Panc1 (cell line): Measurements from ENCODE around the gene WFIKKN1. TPM values are rescaled to one million over a fixed set of nuclear protein-coding genes. Genes with fewer than 3 reads are reported as not detected.

Experiments
- ATAC-seq: fragments of 200-7000 bp; cut with Tn5 transposase; 2 replicates; pipeline ENCODE4 v1.9.1; 2020; ENCODE audit warnings: mild to moderate bottlenecking, moderate library complexity
- BruUV-seq: library from RNA; stranded (reverse); fragments of 400-500 nt; replicated peaks from 2 replicates; lab custom pipeline; 2021; lab: Mats Ljungman, UMichigan
- CTCF ChIA-PET: fragments of 300-600 bp; sonication (Branson Sonifier 250); formaldehyde crosslinking; loops from one replicate; lab custom pipeline; 2022; ENCODE audit warnings: antibody characterized with exemption; lab: Charles Lee
- POLR2A ChIA-PET: fragments of 300-600 bp; sonication (Branson Sonifier 250); formaldehyde crosslinking; loops from one replicate; lab custom pipeline; 2022; ENCODE audit warnings: antibody characterized with exemption; lab: Charles Lee
- DNase-seq: peaks from one replicate; pipeline ENCODE4 v3.0.0-alpha.2; 2010; ENCODE audit warnings: low read depth, low spot score
- H3K27ac ChIP-seq: 2 replicates; pipeline ENCODE4 v1.5.1; 2011; ENCODE audit warnings: mild to moderate bottlenecking, low read length, inconsistent platforms
- H3K27me3 ChIP-seq: fragments of 200-500 bp; sonication (Bioruptor generic); 2 replicates; pipeline ENCODE4 v1.6.0; 2014; ENCODE audit warnings: low read length, inconsistent platforms; ENCODE audit not compliant: control insufficient read depth, insufficient read depth
- H3K36me3 ChIP-seq: fragments of 200-500 bp; sonication (Bioruptor generic); 2 replicates; pipeline ENCODE4 v1.5.1; 2014; ENCODE audit warnings: inconsistent platforms, mild to moderate bottlenecking, low read length, moderate library complexity; ENCODE audit not compliant: control insufficient read depth, insufficient read depth
- H3K4me1 ChIP-seq: 2 replicates; pipeline ENCODE4 v1.5.1; 2011; ENCODE audit warnings: inconsistent platforms, mild to moderate bottlenecking, low read length, moderate library complexity; ENCODE audit not compliant: control insufficient read depth, insufficient read depth
- H3K4me3 ChIP-seq, 2 experiments: 2 replicates each; pipeline ENCODE4 v1.5.1; 2011 to 2012; ENCODE audit warnings: low read depth in 2 of 2, low read length in 2 of 2, mild to moderate bottlenecking in 2 of 2, inconsistent platforms in 1 of 2, moderate library complexity in 1 of 2
- H3K9me3 ChIP-seq: fragments of 200-500 bp; sonication (Bioruptor generic); 2 replicates; pipeline ENCODE4 v1.5.1; 2014; ENCODE audit warnings: low read depth, mild to moderate bottlenecking, inconsistent platforms, low read length, moderate library complexity; ENCODE audit not compliant: control insufficient read depth, insufficient read depth
- POLR2AphosphoS5 ChIP-seq: IDR thresholded peaks from 2 replicates; pipeline ENCODE4 v1.6.1; 2012; ENCODE audit warnings: mild to moderate bottlenecking, low read depth, low read length, moderate library complexity
- SIN3A ChIP-seq: IDR thresholded peaks from 2 replicates; pipeline ENCODE4 v1.6.1; 2012; ENCODE audit warnings: low read depth, mild to moderate bottlenecking, low read length, moderate library complexity, borderline replicate concordance; ENCODE audit not compliant: insufficient read depth
- TCF7L2 ChIP-seq: IDR thresholded peaks from 2 replicates; pipeline ENCODE4 v1.6.1; 2011; ENCODE audit warnings: mild to moderate bottlenecking, low read depth, low read length, inconsistent platforms
- in situ Hi-C: cut with HindIII; loops from 2 replicates; pipeline ENCODE4 v1.10.0; 2016; ENCODE audit warnings: low sequenced_read_pairs, low pct_unique_long_range_greater_than_20kb
- intact Hi-C: fragments of 100-400 bp; cut with micrococcal nuclease; formaldehyde crosslinking; loops from one replicate; pipeline ENCODE4 v1.10.0; 2022; ENCODE audit not compliant: unreplicated experiment
- total RNA-seq: library from RNA; stranded (reverse); gene quantifications from one replicate; pipeline ENCODE4 v1.2.1, GENCODE V29; 2021; ENCODE audit not compliant: unreplicated experiment
- TF ChIP-seq, protein P1 (sequence below), 2 experiments: IDR thresholded peaks; 2 replicates each; pipeline ENCODE4 v1.6.1; 2011 to 2012; ENCODE audit warnings: low read depth in 2 of 2, control low read depth in 1 of 2, low read length in 1 of 2, mild to moderate bottlenecking in 1 of 2, moderate library complexity in 1 of 2; ENCODE audit not compliant: insufficient read depth in 1 of 2
- TF ChIP-seq, protein P2 (sequence below): fragments of 450-650 bp; IDR thresholded peaks from 2 replicates; pipeline ENCODE4 v1.5.1; 2017; ENCODE audit warnings: mild to moderate bottlenecking

Gene WFIKKN1
- total RNA-seq, 1 experiment from 2014 or later = 2.0 TPM

DNA sequence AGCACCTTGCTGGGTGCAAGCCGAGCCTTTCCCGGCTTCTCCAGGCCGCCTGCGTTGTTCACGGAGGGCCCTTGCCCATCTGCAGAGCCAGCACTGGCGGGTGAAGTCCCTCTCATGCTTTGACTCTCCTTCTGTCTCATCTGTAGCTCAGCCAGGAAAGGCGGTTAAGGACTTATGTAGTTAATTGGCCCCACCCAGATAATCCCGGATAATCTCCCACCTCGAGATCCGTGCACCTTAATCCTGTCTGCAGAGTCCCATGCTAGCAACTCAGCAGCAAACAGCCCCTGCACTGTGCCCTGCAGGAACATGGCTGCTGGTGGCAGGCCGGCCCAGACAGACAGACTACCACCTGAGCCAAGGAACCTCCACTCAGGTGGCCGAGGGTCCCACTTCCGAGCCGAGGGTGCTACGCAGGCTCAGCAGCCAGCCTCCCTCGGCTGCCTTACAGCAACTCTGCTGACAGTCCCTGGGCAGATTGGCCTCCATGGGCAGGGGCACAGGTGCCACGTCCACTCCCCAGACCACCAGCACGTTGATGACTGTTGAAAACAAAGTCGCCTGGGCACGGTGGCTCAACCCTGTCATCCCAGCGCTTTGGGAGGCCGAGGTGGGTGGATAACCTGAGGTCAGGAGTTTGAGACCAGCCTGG, 24.0 kb upstream of the WFIKKN1 start:
- in situ Hi-C loops = no loop called here
- CTCF ChIA-PET = interaction anchor here (0.7 kb wide), 1 partner anchor 528 kb away, joined by 11 read pairs; no protein-coding TSS in a partner anchor

DNA sequence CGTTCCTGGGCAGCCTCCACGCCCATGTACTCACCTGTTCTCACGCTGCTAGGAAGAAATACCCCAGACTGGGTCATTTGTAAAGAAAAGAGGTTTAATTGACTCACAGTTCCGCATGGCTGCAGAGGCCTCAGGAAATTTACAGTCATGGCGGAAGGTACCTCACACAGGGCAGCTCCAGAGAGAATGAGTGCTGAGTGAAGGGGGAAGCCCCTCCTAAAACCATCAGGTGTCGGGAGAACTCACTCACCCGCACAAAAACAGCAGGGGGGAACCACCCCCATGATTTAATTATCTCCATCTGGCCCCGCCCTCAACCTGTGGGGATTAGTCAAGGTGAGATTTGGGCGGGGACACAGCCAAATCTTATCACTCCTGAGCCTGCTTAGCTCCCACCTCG, 22.8 kb upstream of the WFIKKN1 start:
- ChIA-PET POLR2A (no interaction called here), CTCF (no interaction called here)
- intact Hi-C loops = no loop called here
- DNase-seq (no peak), ATAC-seq (no peak)
- no TSS peak for BruUV-seq
- H3K27ac ChIP-seq = no peak overlapping the region
- H3K27me3 ChIP-seq = no peaks in the 10 kb centered on the region
- no peak overlapping the region for H3K4me3 ChIP-seq
- H3K9me3 ChIP-seq = no peaks in the 10 kb centered on the region
- H3K4me1 ChIP-seq = no peaks in the 10 kb centered on the region
- no peaks in the 10 kb centered on the region for H3K36me3 ChIP-seq
- in situ Hi-C loops = no loop called here
- no peak for TF ChIP-seq TCF7L2
- TF ChIP-seq, protein P1, sequence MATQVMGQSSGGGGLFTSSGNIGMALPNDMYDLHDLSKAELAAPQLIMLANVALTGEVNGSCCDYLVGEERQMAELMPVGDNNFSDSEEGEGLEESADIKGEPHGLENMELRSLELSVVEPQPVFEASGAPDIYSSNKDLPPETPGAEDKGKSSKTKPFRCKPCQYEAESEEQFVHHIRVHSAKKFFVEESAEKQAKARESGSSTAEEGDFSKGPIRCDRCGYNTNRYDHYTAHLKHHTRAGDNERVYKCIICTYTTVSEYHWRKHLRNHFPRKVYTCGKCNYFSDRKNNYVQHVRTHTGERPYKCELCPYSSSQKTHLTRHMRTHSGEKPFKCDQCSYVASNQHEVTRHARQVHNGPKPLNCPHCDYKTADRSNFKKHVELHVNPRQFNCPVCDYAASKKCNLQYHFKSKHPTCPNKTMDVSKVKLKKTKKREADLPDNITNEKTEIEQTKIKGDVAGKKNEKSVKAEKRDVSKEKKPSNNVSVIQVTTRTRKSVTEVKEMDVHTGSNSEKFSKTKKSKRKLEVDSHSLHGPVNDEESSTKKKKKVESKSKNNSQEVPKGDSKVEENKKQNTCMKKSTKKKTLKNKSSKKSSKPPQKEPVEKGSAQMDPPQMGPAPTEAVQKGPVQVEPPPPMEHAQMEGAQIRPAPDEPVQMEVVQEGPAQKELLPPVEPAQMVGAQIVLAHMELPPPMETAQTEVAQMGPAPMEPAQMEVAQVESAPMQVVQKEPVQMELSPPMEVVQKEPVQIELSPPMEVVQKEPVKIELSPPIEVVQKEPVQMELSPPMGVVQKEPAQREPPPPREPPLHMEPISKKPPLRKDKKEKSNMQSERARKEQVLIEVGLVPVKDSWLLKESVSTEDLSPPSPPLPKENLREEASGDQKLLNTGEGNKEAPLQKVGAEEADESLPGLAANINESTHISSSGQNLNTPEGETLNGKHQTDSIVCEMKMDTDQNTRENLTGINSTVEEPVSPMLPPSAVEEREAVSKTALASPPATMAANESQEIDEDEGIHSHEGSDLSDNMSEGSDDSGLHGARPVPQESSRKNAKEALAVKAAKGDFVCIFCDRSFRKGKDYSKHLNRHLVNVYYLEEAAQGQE (IDR thresholded peaks at IDR 0.05; ENCODE audit: insufficient read depth in 1 of 2, low read depth in 2 of 2, low read length in 1 of 2) = no peak
- no peak for TF ChIP-seq POLR2AphosphoS5
- TF ChIP-seq, protein P2, sequence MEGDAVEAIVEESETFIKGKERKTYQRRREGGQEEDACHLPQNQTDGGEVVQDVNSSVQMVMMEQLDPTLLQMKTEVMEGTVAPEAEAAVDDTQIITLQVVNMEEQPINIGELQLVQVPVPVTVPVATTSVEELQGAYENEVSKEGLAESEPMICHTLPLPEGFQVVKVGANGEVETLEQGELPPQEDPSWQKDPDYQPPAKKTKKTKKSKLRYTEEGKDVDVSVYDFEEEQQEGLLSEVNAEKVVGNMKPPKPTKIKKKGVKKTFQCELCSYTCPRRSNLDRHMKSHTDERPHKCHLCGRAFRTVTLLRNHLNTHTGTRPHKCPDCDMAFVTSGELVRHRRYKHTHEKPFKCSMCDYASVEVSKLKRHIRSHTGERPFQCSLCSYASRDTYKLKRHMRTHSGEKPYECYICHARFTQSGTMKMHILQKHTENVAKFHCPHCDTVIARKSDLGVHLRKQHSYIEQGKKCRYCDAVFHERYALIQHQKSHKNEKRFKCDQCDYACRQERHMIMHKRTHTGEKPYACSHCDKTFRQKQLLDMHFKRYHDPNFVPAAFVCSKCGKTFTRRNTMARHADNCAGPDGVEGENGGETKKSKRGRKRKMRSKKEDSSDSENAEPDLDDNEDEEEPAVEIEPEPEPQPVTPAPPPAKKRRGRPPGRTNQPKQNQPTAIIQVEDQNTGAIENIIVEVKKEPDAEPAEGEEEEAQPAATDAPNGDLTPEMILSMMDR = no peak
- no peak for TF ChIP-seq SIN3A

More for the DNA sequence above, 24.0 kb upstream of the WFIKKN1 start:
- POLR2A ChIA-PET = interaction anchor here (0.7 kb wide), 1 partner anchor 46 kb away, joined by 3 read pairs; no protein-coding TSS in a partner anchor
- Histone ChIP-seq H3K36me3 (no peaks in the 10 kb centered on the region), H3K9me3 (no peaks in the 10 kb centered on the region), H3K4me1 (no peaks in the 10 kb centered on the region), H3K27ac (no peak overlapping the region), H3K4me3 (no peak overlapping the region), H3K27me3 (no peaks in the 10 kb centered on the region)
- no TSS peak for BruUV-seq
- ATAC-seq (no peak), DNase-seq (no peak)
- intact Hi-C loops = no loop called here
- TF ChIP-seq, protein P2 = no peak
- TF ChIP-seq SIN3A = no peak
- TF ChIP-seq, protein P1 (IDR thresholded peaks at IDR 0.05; ENCODE audit: insufficient read depth in 1 of 2, low read depth in 2 of 2, low read length in 1 of 2) = no peak
- no peak for TF ChIP-seq TCF7L2
- no peak for TF ChIP-seq POLR2AphosphoS5
